GM19395 (cell line): ENCODE measurements around the gene MAGT1.
"Not testable (repeated sequence)": the region's sequence is repeated elsewhere in the genome, so short reads cannot be mapped to it uniquely, and the experiment has no call there.

Source experiments
- ATAC-seq: cut with Tn5 transposase; IDR thresholded peaks from one replicate; pipeline ENCODE4 v1.9.1; 2021; ENCODE audit warnings: mild to moderate bottlenecking, moderate library complexity; ENCODE audit not compliant: unreplicated experiment

MAGT1 gene

GRCh38 chrX:77894921-77895886 lies at the start of gene MAGT1:
Gene MAGT1, minus strand, starts transcription at chrX:77895435. Its CDS starts 25 bp downstream, at chrX:77895410.
- ATAC-seq, result peak; percentile 86

DNA sequence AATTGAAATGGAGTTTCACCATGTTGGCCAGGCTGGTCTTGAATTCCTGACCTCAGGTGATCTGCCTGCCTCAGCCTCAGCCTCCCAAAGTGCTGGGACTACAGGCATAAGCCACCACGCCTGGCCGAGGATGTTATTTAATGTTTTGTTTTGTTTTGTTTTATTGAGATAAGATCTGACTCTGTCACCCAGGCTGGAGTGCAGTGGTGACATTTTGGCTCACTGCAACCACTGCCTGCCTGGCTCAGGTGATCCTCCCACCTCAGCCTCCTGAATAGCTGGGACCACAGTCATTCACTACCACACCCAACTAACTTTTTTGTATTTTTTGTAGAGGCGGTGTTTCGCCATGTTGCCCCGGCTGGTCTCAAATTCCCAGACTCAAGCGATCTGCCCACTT lies 49.8 kb upstream of the MAGT1 start:
- not testable (repeated sequence) for ATAC-seq

DNA sequence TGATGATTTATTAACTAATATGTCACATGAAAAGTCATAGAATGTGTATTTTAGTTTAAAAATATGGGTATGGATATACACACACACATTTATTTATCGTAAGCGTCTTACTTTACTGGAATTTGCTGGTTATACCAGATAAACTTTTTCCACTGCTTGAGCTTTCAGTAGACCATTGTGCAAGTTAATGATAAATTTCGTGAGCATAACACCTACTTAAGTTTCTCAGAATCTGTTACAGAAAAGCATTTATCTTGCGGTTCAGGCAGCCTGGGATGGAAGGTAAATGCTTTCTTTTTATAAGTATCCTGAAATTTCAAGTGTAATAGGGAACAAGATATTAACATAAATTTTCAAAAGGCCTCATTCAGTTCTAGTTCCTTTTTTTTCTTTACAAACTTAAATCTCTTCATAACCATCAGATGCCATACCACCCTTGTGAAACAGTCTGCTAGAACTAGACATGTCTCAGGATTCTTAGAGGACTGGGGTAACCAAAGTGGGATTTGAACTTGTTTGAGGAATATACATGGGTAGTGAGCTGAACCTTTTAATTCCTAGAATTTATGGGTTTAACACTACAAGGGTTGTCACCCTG lies 42.9 kb upstream of the MAGT1 start:
- ATAC-seq, result no peak

DNA sequence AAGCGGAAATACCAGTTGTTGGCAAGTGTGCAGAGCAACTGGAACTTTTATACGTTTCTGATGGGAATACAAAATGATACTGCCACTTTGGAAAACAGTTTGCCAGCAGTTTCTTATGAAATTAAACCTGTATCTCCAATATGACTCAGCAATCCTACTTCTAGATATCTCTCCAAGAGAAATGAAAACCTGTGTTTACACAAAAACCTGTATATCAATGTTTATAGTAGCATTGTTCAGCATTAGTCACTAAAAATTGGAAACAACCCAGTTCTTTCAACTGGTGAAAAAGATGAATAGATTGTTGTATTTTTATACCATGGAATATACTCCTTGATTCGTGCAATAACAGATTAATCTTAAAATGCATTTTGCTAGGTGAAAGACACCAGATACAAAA lies 42.1 kb upstream of the MAGT1 start:
- ATAC-seq, result no peak

DNA sequence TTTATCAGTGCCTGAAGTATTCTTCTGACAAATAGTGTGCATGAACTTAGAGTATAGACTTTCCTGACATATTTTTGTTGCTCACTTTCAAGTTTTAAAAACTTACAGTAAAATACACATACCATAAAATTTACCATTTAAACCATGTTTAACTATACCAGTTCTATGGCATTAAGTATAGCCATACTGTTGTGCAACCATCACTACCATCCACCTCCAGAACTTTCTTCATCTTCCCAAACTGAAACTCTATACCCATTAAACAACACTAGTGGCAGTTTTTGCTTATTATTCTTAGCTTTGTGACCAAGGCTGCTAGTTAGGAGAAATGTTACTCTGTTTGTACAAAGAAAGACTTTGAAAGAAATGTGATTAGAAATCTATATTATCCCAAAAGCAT lies 41.1 kb upstream of the MAGT1 start:
- ATAC-seq, result no peak

DNA sequence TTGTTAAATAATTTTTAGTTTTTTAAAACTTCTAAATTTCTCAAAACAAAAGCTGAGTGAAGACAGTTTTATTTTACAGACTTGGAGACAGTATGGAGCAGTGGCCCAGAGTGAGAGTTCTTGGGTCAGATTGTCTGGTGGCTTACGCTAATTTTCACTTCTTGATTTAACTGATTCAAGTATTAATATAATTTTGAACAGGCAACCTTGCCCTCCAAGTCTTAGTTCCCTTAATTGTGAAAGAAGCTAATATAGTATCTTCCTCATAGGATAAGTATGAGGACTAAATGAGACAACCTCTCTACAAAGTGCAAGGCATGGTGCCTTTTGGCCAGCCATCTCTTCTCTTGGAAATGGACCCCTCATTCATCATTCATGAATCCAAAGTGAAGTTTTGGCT lies 40.7 kb upstream of the MAGT1 start:
- no peak for ATAC-seq

DNA sequence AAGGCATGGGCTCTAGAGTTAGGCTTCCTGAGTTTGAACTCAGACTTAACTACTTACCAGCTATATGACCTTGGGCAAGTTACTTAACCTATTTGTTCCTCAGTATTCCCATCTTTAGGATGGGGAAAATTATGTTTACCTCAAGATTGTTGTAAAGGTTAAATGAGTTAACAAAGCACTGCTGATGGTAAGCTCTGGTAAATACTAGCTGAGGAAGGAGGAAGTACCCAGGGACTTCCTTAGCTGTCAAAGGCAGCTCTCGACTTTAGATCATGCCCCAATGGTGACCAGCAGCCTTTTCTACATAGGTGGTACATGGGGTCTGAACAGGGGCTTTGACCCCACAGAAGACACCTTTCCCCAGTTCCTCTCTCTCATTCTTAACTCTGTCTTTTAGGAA lies 35.3 kb upstream of the MAGT1 start:
- no peak for ATAC-seq

DNA sequence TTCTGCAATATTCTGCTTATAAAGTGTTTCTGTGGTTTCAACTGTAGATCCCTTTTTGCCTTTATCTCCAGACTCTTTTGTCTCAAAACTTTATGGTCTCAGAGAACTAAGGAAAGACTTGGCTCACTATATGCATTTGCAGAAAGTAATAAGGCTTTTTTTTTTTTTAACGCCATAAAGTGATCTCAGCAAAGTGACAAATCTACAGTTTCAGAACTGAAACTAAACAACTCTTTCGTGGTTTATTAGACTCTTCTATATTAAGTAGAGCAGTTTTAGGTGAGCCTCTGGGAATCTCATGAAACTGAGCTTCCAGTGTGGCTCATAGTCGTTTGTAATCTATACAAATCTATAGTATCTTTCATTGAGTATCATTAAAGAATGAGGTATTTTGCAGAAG lies 30.5 kb upstream of the MAGT1 start:
- ATAC-seq, result peak; percentile 62

DNA sequence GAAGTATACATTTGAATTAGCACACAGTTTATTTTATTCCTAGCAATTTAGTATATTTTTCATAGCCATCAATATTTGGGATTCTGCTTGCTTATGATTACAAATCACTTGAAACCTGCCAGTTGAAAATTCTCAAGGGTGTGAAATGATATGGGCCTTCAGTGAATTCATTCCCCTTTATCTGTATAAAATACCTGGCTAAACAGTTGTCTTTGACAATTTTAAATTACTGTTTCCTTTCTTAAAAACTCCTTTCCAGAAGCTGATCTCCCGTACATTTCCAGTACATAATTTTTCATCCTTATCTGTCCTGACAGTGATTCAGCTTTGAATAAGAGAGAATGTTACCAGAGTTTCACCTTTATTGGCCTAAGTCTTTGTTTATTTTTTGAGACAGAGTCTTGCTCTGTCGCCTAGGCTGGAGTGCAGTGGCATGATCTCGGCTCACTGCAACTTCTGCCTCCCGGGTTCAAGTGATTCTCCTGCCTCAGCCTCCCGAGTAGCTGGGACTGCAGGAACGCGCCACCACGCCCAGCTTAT lies 29.2 kb upstream of the MAGT1 start:
- no peak for ATAC-seq

DNA sequence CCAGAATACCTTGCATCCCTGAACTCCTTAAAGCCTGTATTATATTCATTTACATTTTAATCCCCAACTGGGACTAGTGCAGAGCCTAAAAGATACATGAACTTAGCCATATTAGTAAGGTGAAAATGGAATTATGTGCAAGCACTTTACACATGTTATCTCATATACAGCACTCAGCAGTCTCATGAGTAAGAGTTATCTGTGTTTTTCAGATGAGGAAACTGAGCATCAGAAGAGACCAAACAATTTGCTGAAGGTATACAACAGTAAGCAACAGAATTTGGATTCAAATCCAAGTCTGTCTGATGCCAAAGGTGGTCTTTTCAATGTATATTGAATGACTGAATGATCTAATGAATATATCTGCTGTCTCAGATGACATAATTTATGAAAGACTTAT lies 27.6 kb upstream of the MAGT1 start:
- no peak for ATAC-seq

GRCh38 chrX:77919370-77919769 lies 24.1 kb upstream of the MAGT1 start:
- not testable (repeated sequence) for ATAC-seq

GRCh38 chrX:77918568-77918967 lies 23.3 kb upstream of the MAGT1 start:
- no peak for ATAC-seq

- peak; percentile 70 for ATAC-seq
Measured at GRCh38 chrX:77917294-77917933, 22.2 kb upstream of the MAGT1 start.

DNA sequence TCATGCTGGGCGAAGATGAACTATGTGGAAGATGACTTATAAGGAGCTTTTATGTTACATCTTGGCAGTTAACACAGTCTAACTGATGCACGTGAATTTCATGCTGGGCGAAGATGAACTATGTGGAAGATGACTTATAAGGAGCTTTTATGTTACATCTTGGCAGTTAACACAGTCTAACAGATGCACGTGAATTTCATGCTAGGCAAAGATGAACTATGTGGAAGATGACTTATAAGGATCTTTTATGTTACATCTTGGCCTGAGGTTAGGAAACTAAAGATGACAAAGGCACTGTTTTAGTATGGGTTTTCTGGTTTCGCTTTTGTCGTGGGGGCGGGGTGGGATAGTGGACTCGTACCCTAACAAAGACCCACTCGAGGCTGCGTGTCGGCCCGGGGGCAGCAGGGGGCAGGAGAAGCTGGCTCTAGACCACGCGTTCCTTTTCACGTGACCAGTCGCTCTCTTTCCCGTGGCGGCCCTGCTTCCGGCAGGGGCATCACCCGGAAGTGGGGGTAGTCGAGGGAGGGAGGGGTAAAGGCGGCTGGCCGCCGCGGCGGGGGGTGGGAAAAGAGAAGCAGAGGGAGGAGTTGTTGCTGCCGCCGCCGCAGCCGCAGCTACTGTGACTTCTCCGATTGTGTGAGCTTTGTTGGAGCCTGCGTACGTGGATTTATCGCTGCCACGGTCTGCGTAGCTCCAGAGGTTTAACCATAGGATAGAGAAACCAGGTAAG lies 15.0 kb upstream of the MAGT1 start, which contains the start of gene ATP7A:
TSS of gene ATP7A (plus strand) at position 586 of the 733 bp plus-strand sequence. CDS start 60,949 bp downstream, outside the sequence.
- peak; percentile 93 for ATAC-seq

DNA sequence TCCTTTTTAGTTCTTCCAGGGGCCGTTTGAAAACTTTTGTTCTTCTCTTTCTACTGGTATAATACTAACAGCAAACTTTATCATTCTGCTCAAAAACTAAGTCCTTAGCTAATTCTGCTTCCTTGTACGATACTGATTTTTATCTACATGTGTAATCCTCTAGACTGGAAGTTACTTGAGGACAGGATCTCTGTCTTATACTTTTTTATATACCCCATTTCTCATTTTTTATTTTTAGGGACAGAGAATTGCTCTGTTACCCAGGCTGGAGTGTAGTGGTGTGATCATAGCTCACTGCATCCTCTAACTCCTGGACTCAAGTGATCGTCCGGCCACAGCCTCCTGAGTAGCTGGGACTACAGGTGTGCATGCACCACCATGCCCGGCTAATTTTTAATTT lies 6.3 kb upstream of the MAGT1 start:
- ATAC-seq, result no peak

DNA sequence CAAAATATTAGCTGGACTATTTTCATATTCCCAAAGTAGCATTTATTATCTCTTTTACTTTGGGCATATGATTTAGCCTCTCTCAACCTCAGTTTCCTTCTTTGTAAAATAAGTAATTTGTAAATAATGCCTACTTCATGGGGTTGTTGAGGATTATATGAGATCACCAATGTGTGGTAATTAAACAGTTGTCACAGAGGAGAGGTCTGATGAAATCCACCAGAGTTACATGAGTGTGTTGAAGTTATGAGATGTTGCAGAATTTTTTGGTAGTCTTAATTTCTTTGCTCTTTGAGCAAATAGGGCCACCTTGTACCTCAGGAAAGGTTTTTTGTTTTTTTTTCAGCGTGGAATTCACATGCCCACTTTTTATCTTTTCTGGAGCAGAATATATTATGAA lies 5.5 kb upstream of the MAGT1 start:
- no peak for ATAC-seq

GRCh38 chrX:77899081-77899828 lies 4.0 kb upstream of the MAGT1 start, which contains the start of gene COX7B:
Gene COX7B, plus strand, starts transcription at chrX:77899468. Its CDS starts 86 bp downstream, at chrX:77899554.
- ATAC-seq, result peak; percentile 72

GRCh38 chrX:77893713-77894112 lies 1.5 kb downstream of the MAGT1 start:
- no peak for ATAC-seq

GRCh38 chrX:77892887-77893286 lies 2.3 kb downstream of the MAGT1 start:
- no peak for ATAC-seq

GRCh38 chrX:77881418-77881817 lies 13.8 kb downstream of the MAGT1 start:
- ATAC-seq, result not testable (repeated sequence)
